A673 (cell line): ENCODE results near the gene C3orf22. TPM values are rescaled to one million over a fixed set of nuclear protein-coding genes. Genes with fewer than 3 reads are reported as not detected.

Experiments used
- BruUV-seq: library from RNA; stranded (reverse); fragments of 400-500 nt; replicated peaks from 2 replicates; lab custom pipeline; 2021; lab: Mats Ljungman, UMichigan
- CTCF ChIA-PET: fragments of 300-600 bp; sonication (Branson Sonifier 250); formaldehyde crosslinking; loops from one replicate; lab custom pipeline; 2022; ENCODE audit warnings: antibody characterized with exemption; lab: Charles Lee
- POLR2A ChIA-PET: fragments of 300-600 bp; sonication (Branson Sonifier 250); formaldehyde crosslinking; loops from one replicate; lab custom pipeline; 2022; ENCODE audit warnings: antibody characterized with exemption; ENCODE audit not compliant: low non-redundant PET; lab: Charles Lee
- DNase-seq: peaks from one replicate; pipeline ENCODE4 v3.0.0-alpha.2; 2015; ENCODE audit warnings: low spot score
- H3K27ac ChIP-seq: fragments of 200-600 bp; sonication (generic); 2 replicates; pipeline ENCODE4 v1.5.1; 2016; ENCODE audit warnings: mixed run types, low read depth, mild to moderate bottlenecking, mixed read lengths, antibody characterized with exemption, low read length; ENCODE audit not compliant: poor library complexity, severe bottlenecking
- H3K27me3 ChIP-seq: fragments of 200-600 bp; sonication (generic); replicated peaks from 2 replicates; pipeline ENCODE4 v1.6.1; 2017; ENCODE audit warnings: mixed run types, low read depth, mild to moderate bottlenecking, mixed read lengths, antibody characterized with exemption, low read length; ENCODE audit not compliant: insufficient read depth, poor library complexity
- H3K36me3 ChIP-seq: fragments of 200-600 bp; sonication (generic); 2 replicates; pipeline ENCODE4 v1.6.1; 2016; ENCODE audit warnings: mixed run types, mild to moderate bottlenecking, mixed read lengths, antibody characterized with exemption, low read length; ENCODE audit not compliant: insufficient read depth, poor library complexity, severe bottlenecking
- H3K4me1 ChIP-seq: fragments of 200-600 bp; sonication (generic); 2 replicates; pipeline ENCODE4 v1.6.1; 2017; ENCODE audit warnings: mixed run types, mild to moderate bottlenecking, mixed read lengths, antibody characterized with exemption, low read length; ENCODE audit not compliant: insufficient read depth, poor library complexity, severe bottlenecking
- H3K4me3 ChIP-seq: fragments of 200-600 bp; sonication (generic); 2 replicates; pipeline ENCODE4 v1.5.1; 2016; ENCODE audit warnings: low read depth, mixed run types, mild to moderate bottlenecking, mixed read lengths, low read length; ENCODE audit not compliant: poor library complexity, severe bottlenecking
- H3K9me3 ChIP-seq: fragments of 200-600 bp; sonication (generic); 2 replicates; pipeline ENCODE4 v1.6.1; 2016; ENCODE audit warnings: mixed run types, low read depth, mild to moderate bottlenecking, mixed read lengths, antibody characterized with exemption, low read length; ENCODE audit not compliant: poor library complexity, severe bottlenecking
- EZH2 ChIP-seq: fragments of 200-600 bp; sonication (generic); IDR thresholded peaks from 2 replicates; pipeline ENCODE4 v1.6.1; 2017; ENCODE audit warnings: borderline replicate concordance, low read depth, mild to moderate bottlenecking, mixed read lengths, antibody characterized with exemption, low read length; ENCODE audit not compliant: poor library complexity, severe bottlenecking
- intact Hi-C: fragments of 100-400 bp; cut with micrococcal nuclease; formaldehyde crosslinking; loops from one replicate; pipeline ENCODE4 v1.10.0; 2022; ENCODE audit not compliant: unreplicated experiment
- total RNA-seq: library from RNA; stranded (reverse); gene quantifications from 2 replicates; pipeline ENCODE4 v1.2.3, GENCODE V29; 2021
- TF ChIP-seq, protein P1 (sequence below): fragments of 300-800, 200-600 bp; sonication (generic); conservative IDR thresholded peaks from 2 replicates; pipeline ENCODE4 v1.5.1; 2017; ENCODE audit warnings: low read depth, mild to moderate bottlenecking, antibody characterized with exemption, low read length, moderate library complexity, mixed read lengths

The C3orf22 gene
- total RNA-seq, 1 experiment from 2014 or later, result not detected

DNA sequence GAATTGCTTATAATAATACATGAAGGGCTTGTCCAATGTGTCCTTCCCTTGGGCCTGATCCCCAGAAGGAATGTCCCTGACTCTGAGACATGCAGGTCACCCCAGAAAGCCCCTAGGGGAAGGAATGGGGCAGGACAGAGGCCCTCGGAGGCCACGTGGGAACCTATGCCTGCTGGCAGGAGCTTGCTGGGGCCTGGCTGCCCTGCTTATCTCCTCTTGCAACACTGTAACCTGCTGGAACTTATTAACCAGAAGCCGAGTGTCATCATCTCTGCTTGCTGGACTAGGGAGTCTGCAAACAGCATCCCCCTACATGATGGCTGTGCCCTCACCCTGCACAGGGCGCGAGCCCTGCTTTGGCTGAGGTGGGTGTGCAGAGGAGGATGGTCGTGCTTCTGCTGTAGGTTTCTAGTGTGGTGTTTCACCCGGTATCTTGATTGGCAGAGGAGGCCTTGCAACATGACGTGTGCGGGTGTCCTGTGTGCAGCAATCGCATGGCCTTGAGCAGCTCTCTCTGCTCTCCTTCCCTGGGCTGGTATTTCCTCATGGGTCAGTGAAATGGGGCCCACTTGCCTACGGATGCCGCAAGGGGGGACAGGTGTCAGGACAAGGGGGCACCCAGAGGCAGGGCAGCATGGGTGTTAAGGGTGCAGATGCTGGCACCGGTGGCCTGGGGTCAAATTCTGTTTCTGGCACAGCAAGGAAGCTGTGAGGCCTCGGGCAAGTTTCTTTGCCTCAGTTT lies 29.8 kb downstream of the C3orf22 start:
- no peak for DNase-seq
- ChIA-PET CTCF (no interaction called here), POLR2A (no interaction called here)
- TF ChIP-seq, protein P1, sequence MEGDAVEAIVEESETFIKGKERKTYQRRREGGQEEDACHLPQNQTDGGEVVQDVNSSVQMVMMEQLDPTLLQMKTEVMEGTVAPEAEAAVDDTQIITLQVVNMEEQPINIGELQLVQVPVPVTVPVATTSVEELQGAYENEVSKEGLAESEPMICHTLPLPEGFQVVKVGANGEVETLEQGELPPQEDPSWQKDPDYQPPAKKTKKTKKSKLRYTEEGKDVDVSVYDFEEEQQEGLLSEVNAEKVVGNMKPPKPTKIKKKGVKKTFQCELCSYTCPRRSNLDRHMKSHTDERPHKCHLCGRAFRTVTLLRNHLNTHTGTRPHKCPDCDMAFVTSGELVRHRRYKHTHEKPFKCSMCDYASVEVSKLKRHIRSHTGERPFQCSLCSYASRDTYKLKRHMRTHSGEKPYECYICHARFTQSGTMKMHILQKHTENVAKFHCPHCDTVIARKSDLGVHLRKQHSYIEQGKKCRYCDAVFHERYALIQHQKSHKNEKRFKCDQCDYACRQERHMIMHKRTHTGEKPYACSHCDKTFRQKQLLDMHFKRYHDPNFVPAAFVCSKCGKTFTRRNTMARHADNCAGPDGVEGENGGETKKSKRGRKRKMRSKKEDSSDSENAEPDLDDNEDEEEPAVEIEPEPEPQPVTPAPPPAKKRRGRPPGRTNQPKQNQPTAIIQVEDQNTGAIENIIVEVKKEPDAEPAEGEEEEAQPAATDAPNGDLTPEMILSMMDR, result no peak
- TF ChIP-seq EZH2, result no peak
- Histone ChIP-seq H3K36me3 (no peaks in the 10 kb centered on the region), H3K4me1 (peaks cover 10% of the 10 kb centered on the region), H3K27ac (no peak overlapping the region), H3K9me3 (no peaks in the 10 kb centered on the region), H3K27me3 (peaks cover 16% of the 10 kb centered on the region), H3K4me3 (no peak overlapping the region)
- intact Hi-C loops, result loop anchor here (10.0 kb wide), 1 partner anchor 126 kb away; the partner anchor contains the start of gene TXNRD3
- BruUV-seq, result no TSS peak

DNA sequence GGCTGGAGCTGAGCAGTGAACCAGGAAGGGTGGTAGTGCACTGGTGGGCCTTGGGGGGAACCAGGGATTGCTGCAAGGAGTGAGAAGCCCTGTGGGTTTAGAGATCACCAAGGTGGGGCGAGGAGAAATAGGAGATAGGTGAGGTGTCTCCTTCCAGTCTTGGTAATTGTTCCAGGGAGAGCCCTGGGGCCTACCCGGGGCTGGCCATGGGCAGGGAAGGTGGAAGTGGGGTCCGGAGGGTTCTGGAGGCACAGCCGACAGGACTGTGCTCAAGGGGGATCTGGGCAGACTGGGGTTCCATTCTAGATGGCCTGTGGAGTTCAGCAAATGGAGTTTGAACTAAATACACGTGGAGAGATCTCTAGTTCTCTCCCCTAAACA lies 30.3 kb downstream of the C3orf22 start:
- DNase-seq, result no peak
- peaks cover 14% of the 10 kb centered on the region for H3K4me1 ChIP-seq
- no peaks in the 10 kb centered on the region for H3K9me3 ChIP-seq
- H3K4me3 ChIP-seq, result no peak overlapping the region
- no TSS peak for BruUV-seq
- H3K27ac ChIP-seq, result no peak overlapping the region
- peaks cover 15% of the 10 kb centered on the region for H3K27me3 ChIP-seq
- intact Hi-C loops, result loop anchor here (10.0 kb wide), 1 partner anchor 126 kb away; the partner anchor contains the start of gene TXNRD3
- H3K36me3 ChIP-seq, result no peaks in the 10 kb centered on the region
- ChIA-PET POLR2A (no interaction called here), CTCF (no interaction called here)
- TF ChIP-seq EZH2, result no peak
- TF ChIP-seq, protein P1, result no peak

DNA sequence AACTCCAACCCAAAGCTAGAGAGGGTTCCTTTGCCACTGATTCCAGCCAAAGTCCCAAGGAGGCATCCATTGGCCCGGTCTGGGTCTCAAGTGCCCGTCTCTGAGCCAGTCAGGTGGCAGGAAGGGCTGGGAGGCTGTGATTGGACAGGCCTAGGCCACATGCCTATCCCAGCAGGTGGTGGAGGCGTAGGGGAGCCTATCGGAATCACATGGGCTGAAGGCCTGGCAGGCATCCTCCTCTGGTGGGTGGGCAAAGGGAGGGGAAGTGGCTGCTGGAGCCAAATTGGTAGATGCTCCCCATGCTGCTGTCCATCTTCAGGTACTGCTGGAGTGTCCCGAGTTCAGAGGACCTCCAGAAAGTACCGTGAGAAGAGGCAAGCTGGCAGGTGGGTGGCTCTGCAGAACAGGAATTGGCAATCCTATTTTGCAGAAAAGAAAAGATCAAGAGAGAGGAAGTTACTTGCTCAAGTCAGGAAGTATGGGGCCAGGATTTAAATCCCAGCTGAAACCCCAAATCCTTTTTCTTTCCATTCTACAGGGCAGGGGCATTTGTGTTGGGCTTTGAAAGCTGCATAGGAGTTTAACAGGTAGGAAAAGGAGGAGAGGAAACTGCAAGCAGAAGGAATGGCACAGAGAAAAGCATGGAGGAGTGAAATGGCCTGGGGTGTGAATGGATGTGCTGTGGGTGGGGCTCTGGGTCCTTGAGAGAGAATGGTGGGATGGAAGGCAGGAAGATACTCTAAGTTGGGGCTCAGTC lies 31.1 kb downstream of the C3orf22 start:
- CTCF ChIA-PET, result no interaction called here
- intact Hi-C loops, result loop anchor here (10.0 kb wide), 1 partner anchor 127 kb away; the partner anchor contains the start of gene TXNRD3
- POLR2A ChIA-PET, result no interaction called here

More for the DNA sequence above, 31.1 kb downstream of the C3orf22 start:
- Histone ChIP-seq H3K36me3 (no peaks in the 10 kb centered on the region), H3K9me3 (no peaks in the 10 kb centered on the region), H3K27ac (no peak overlapping the region), H3K4me3 (no peak overlapping the region), H3K4me1 (peaks cover 14% of the 10 kb centered on the region), H3K27me3 (peaks cover 9% of the 10 kb centered on the region)
- DNase-seq, result peak; percentile 39
- BruUV-seq, result no TSS peak
- TF ChIP-seq, protein P1, result no peak
- no peak for TF ChIP-seq EZH2
